BLaER1 (cell line): ENCODE measurements around the gene MAP4K4.
"Not testable (repeated sequence)": the region's sequence is repeated elsewhere in the genome, so short reads cannot be mapped to it uniquely, and the experiment has no call there.

Experiments used
- H3K27ac ChIP-seq: shearing (Covaris generic); formaldehyde crosslinking; 2 replicates; pipeline ENCODE4 v1.8.1; 2022
- H3K27me3 ChIP-seq: shearing (Covaris generic); formaldehyde crosslinking; 2 replicates; pipeline ENCODE4 v1.8.1; 2022
- H3K36me3 ChIP-seq: shearing (Covaris generic); formaldehyde crosslinking; 2 replicates; pipeline ENCODE4 v1.8.1; 2022
- H3K4me1 ChIP-seq: shearing (Covaris generic); formaldehyde crosslinking; 2 replicates; pipeline ENCODE4 v1.8.1; 2022
- H3K4me2 ChIP-seq: shearing (Covaris generic); formaldehyde crosslinking; 2 replicates; pipeline ENCODE4 v1.8.1; 2022
- H3K4me3 ChIP-seq: shearing (Covaris generic); formaldehyde crosslinking; 2 replicates; pipeline ENCODE4 v1.8.1; 2022
- H3K9ac ChIP-seq: shearing (Covaris generic); formaldehyde crosslinking; 2 replicates; pipeline ENCODE4 v1.8.1; 2022
- H3K9me3 ChIP-seq: shearing (Covaris generic); formaldehyde crosslinking; 2 replicates; pipeline ENCODE4 v1.8.1; 2022
- H4K20me1 ChIP-seq: shearing (Covaris generic); formaldehyde crosslinking; 2 replicates; pipeline ENCODE4 v1.8.1; 2022
- Cebpa-rat ChIP-seq: shearing (Covaris generic); IDR thresholded peaks from 2 replicates; pipeline ENCODE4 v1.8.1; 2022

MAP4K4 gene

DNA sequence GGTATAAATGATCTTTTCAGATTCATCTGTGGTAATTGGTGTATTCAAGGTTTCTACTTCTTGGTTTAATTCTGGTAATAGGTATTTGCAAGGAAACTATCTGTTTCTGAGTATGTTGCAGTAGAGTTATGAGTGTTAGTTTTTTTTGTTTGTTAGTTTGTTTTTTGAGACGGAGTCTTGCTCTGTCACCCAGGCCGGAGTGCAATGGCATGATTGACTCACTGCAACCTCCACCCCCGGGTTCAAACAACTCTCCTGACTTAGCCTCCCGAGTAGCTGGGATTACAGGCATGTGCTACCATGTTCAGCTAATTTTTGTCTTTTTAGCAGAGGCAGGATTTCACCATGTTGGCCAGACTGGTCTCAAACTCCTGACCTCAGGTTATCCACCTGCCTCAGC lies 233.3 kb downstream of the MAP4K4 start:
- Histone ChIP-seq H4K20me1 (no peaks in the 10 kb centered on the region), H3K27ac (no peak overlapping the region), H3K27me3 (no peaks in the 10 kb centered on the region), H3K36me3 (peaks cover 8% of the 10 kb centered on the region; the same call in 1 of the 2 replicates), H3K9me3 (peaks cover 35% of the 10 kb centered on the region), H3K4me3 (no peak overlapping the region), H3K4me2 (no peak overlapping the region), H3K4me1 (no peaks in the 10 kb centered on the region), H3K9ac (no peak overlapping the region)
- TF ChIP-seq Cebpa-rat: no peak

DNA sequence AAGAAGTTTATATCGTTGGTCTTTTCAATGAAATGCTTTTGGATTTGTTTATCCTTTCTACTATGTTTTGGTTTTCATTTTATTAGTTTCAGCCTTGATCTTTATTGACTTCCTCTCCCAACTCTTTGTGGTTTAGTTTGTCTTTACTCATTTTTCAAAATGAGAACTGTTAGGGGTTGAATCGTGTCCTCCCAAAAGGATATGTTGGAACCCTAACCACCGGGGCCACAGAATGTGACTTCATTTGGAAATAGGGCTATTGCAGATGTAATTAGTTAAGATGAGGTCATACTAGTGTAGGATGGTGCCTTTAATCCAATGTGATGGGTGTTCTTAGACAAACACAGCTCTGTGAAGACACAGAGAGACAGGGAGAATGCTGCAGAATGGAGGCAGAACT lies 233.9 kb downstream of the MAP4K4 start:
- no peak overlapping the region for H3K27ac ChIP-seq
- H3K4me2 ChIP-seq: no peak overlapping the region
- peaks cover 30% of the 10 kb centered on the region for H3K9me3 ChIP-seq
- no peak for TF ChIP-seq Cebpa-rat
- no peaks in the 10 kb centered on the region for H3K4me1 ChIP-seq
- no peaks in the 10 kb centered on the region for H4K20me1 ChIP-seq
- H3K4me3 ChIP-seq: no peak overlapping the region
- H3K36me3 ChIP-seq: peaks cover 8% of the 10 kb centered on the region; the same call in 1 of the 2 replicates
- H3K9ac ChIP-seq: no peak overlapping the region
- no peaks in the 10 kb centered on the region for H3K27me3 ChIP-seq

DNA sequence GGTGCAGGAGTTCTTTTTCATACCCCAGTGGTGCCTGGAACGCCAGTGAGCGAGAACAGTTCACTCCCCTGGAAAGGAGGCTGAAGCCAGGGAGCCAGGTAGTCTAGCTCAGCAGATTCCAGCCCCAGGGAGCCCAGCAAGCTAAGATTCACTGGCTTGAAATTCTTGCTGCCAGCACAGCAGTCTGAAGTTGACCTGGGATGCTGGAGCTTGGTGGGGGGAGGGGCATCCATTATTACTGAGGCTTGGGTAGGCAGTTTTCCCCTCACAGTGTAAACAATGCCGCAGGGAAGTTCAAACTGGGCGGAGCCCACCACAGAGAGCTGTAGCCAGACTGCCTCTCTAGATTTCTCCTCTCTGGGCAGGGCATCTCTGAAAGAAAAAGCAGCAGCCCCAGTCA lies 238.3 kb downstream of the MAP4K4 start:
- H3K4me1 ChIP-seq, H3K4me2 ChIP-seq: not testable (repeated sequence)

DNA sequence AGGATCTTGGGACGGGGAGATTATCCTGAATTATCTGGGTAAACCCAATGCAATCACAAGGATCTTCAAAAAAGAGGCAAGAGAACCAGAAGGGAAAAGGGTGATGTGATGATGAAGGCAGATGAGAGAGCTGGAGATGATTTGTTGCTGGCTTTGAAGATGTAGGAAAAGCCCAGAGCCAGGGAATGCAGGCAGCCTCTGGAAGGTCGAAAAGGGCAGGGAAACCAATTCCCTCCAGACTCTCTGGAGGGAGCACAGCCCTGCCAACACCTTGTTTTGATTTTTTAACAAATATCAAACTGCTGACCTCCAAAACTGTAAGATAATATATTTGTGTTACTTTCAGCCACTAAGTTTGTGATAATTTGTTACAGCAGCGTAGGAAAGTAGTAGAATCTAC lies 245.3 kb downstream of the MAP4K4 start:
- TF ChIP-seq Cebpa-rat: no peak
- no peaks in the 10 kb centered on the region for H3K36me3 ChIP-seq
- peaks cover 15% of the 10 kb centered on the region for H3K9me3 ChIP-seq
- H3K4me1 ChIP-seq: no peaks in the 10 kb centered on the region
- H3K9ac ChIP-seq: no peak overlapping the region
- H3K27me3 ChIP-seq: no peaks in the 10 kb centered on the region
- no peak overlapping the region for H3K4me3 ChIP-seq
- H3K27ac ChIP-seq: no peak overlapping the region
- no peak overlapping the region for H3K4me2 ChIP-seq
- no peaks in the 10 kb centered on the region for H4K20me1 ChIP-seq

More for the DNA sequence above, 238.3 kb downstream of the MAP4K4 start:
- not testable (repeated sequence) for H3K9ac ChIP-seq, H3K4me3 ChIP-seq, H3K27me3 ChIP-seq, H3K27ac ChIP-seq, H4K20me1 ChIP-seq, H3K9me3 ChIP-seq, H3K36me3 ChIP-seq
